WTC11 (cell line): ENCODE data around the gene STAT1. TPM values are rescaled to one million over a fixed set of nuclear protein-coding genes. Genes with fewer than 3 reads are reported as not detected.

Experiments used
- ATAC-seq: fragments of 200-7000 bp; cut with Tn5 transposase; 2 replicates; pipeline ENCODE4 v1.10.0; 2021; ENCODE audit warnings: mild to moderate bottlenecking, moderate library complexity
- CTCF ChIA-PET: fragments of 300-600 bp; sonication (Branson Sonifier 250); formaldehyde crosslinking; loops from one replicate; lab custom pipeline; 2021; ENCODE audit warnings: antibody characterized with exemption; lab: Charles Lee
- POLR2A ChIA-PET: fragments of 350-600 bp; sonication (Branson Sonifier 250); formaldehyde crosslinking; loops from one replicate; lab custom pipeline; 2021; ENCODE audit warnings: antibody characterized with exemption; lab: Charles Lee
- DNase-seq: peaks from one replicate; pipeline ENCODE4 v3.0.0; 2021; ENCODE audit warnings: low spot score
- H3K27ac Mint-ChIP-seq: 2 replicates; pipeline ENCODE4 v1.8.0; 2021; ENCODE audit warnings: mixed read lengths
- H3K27me3 Mint-ChIP-seq: 2 replicates; pipeline ENCODE4 v1.8.0; 2021; ENCODE audit warnings: low read depth, mild to moderate bottlenecking, moderate library complexity, mixed read lengths
- H3K36me3 Mint-ChIP-seq: 2 replicates; pipeline ENCODE4 v1.8.0; 2021; ENCODE audit warnings: mixed read lengths
- H3K4me1 Mint-ChIP-seq: 2 replicates; pipeline ENCODE4 v1.8.0; 2022; ENCODE audit warnings: mixed read lengths
- H3K4me3 Mint-ChIP-seq: 2 replicates; pipeline ENCODE4 v1.8.0; 2021; ENCODE audit warnings: mild to moderate bottlenecking, moderate library complexity, mixed read lengths
- H3K9me3 Mint-ChIP-seq: 2 replicates; pipeline ENCODE4 v1.8.0; 2021; ENCODE audit warnings: mixed read lengths
- ATF1 ChIP-seq: sonication (generic); formaldehyde crosslinking; IDR thresholded peaks from 2 replicates; pipeline ENCODE4 v1.8.1; 2023; ENCODE audit warnings: mild to moderate bottlenecking, moderate library complexity, missing genetic modification reagents
- CREB1 ChIP-seq: sonication (generic); formaldehyde crosslinking; IDR thresholded peaks from 2 replicates; pipeline ENCODE4 v1.8.0; 2023; ENCODE audit warnings: mild to moderate bottlenecking, missing genetic modification reagents
- ESRRA ChIP-seq: sonication (generic); formaldehyde crosslinking; IDR thresholded peaks from 2 replicates; pipeline ENCODE4 v1.8.1; 2022; ENCODE audit warnings: mild to moderate bottlenecking, missing genetic modification reagents, borderline replicate concordance
- GABPB1 ChIP-seq: sonication (generic); formaldehyde crosslinking; IDR thresholded peaks from 2 replicates; pipeline ENCODE4 v1.8.1; 2023; ENCODE audit warnings: mild to moderate bottlenecking, missing genetic modification reagents
- GTF2I ChIP-seq: fragments of 250-450 bp; sonication (Bioruptor Pico); conservative IDR thresholded peaks from 2 replicates; pipeline ENCODE4 v1.4.0; 2021; ENCODE audit warnings: mild to moderate bottlenecking
- KAT7 ChIP-seq: sonication (generic); formaldehyde crosslinking; IDR thresholded peaks from 2 replicates; pipeline ENCODE4 v1.8.1; 2023; ENCODE audit warnings: missing genetic modification reagents, mild to moderate bottlenecking, borderline replicate concordance
- MXD4 ChIP-seq: fragments of 250-450 bp; sonication (Bioruptor Pico); IDR thresholded peaks from 2 replicates; pipeline ENCODE4 v1.8.0; 2021; ENCODE audit warnings: mild to moderate bottlenecking, moderate library complexity, borderline replicate concordance
- MYBL2 ChIP-seq: sonication (generic); formaldehyde crosslinking; IDR thresholded peaks from 2 replicates; pipeline ENCODE4 v1.8.1; 2023; ENCODE audit warnings: mild to moderate bottlenecking, moderate library complexity, missing genetic modification reagents
- TEAD1 ChIP-seq: sonication (generic); formaldehyde crosslinking; IDR thresholded peaks from 2 replicates; pipeline ENCODE4 v1.8.0; 2022; ENCODE audit warnings: mild to moderate bottlenecking, missing genetic modification reagents
- ZNF219 ChIP-seq: sonication (generic); formaldehyde crosslinking; IDR thresholded peaks from 2 replicates; pipeline ENCODE4 v1.8.0; 2023; ENCODE audit warnings: missing genetic modification reagents, mild to moderate bottlenecking, borderline replicate concordance
- ZNF263 ChIP-seq: sonication (generic); formaldehyde crosslinking; IDR thresholded peaks from 2 replicates; pipeline ENCODE4 v1.8.1; 2022; ENCODE audit warnings: low read depth, mild to moderate bottlenecking, moderate library complexity, missing genetic modification reagents
- total RNA-seq: library from RNA; stranded (reverse); gene quantifications from 3 replicates; pipeline ENCODE4 v1.2.3, GENCODE V29; 2021
- TF ChIP-seq, protein P1 (sequence below): sonication (generic); formaldehyde crosslinking; IDR thresholded peaks from 2 replicates; pipeline ENCODE4 v1.8.1; 2022; ENCODE audit warnings: mild to moderate bottlenecking, moderate library complexity, missing genetic modification reagents
- TF ChIP-seq, protein P2 (sequence below): sonication (generic); formaldehyde crosslinking; IDR thresholded peaks from 2 replicates; pipeline ENCODE4 v1.8.1; 2023; ENCODE audit warnings: mild to moderate bottlenecking, missing genetic modification reagents
- TF ChIP-seq, protein P3 (sequence below): sonication (generic); formaldehyde crosslinking; IDR thresholded peaks from 2 replicates; pipeline ENCODE4 v1.8.1; 2023; ENCODE audit warnings: mild to moderate bottlenecking, missing genetic modification reagents, moderate library complexity
- TF ChIP-seq, protein P4 (sequence below): fragments of 250-450 bp; sonication (Bioruptor Pico); IDR thresholded peaks from 2 replicates; pipeline ENCODE4 v1.9.0; 2021; ENCODE audit warnings: mild to moderate bottlenecking
- TF ChIP-seq, protein P5 (sequence below): sonication (generic); formaldehyde crosslinking; conservative IDR thresholded peaks from 2 replicates; pipeline ENCODE4 v1.8.1; 2023; ENCODE audit warnings: mild to moderate bottlenecking, low read depth, missing genetic modification reagents, moderate library complexity
- TF ChIP-seq, protein P6 (sequence below): sonication (generic); formaldehyde crosslinking; IDR thresholded peaks from 2 replicates; pipeline ENCODE4 v1.8.1; 2023; ENCODE audit warnings: mild to moderate bottlenecking, missing genetic modification reagents, borderline replicate concordance
- TF ChIP-seq, protein P7 (sequence below): sonication (generic); formaldehyde crosslinking; IDR thresholded peaks from 2 replicates; pipeline ENCODE4 v1.8.1; 2023; ENCODE audit warnings: mild to moderate bottlenecking, moderate library complexity, missing genetic modification reagents

STAT1 gene
- total RNA-seq, 1 experiment from 2014 or later = 36.1 TPM

DNA sequence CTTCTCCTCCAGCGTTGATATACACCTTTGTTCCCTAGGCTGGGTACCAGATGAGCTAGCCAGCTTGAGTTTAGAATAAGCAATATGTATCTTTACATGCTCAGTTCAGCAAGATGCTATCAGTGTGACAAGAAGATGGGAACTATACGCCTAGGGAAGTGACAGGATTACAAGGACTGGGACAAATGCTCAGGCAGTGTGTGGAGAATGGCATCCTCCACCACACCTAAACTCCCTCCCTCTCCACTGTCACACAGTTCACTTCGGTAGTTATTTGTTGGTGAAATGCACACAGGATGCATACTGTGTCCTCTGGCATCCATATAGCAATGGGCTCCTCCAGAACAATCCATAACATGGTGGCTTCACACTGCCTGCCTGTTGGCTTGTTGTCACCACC lies 7.7 kb downstream of the STAT1 start:
- CTCF ChIA-PET = no interaction called here
- Mint-ChIP-seq H3K4me1 (no peaks in the 10 kb centered on the region), H3K36me3 (peaks cover 67% of the 10 kb centered on the region), H3K9me3 (no peaks in the 10 kb centered on the region), H3K27ac (no peak overlapping the region), H3K4me3 (no peak overlapping the region), H3K27me3 (no peaks in the 10 kb centered on the region)
- POLR2A ChIA-PET = no interaction called here
- TF ChIP-seq, protein P1, sequence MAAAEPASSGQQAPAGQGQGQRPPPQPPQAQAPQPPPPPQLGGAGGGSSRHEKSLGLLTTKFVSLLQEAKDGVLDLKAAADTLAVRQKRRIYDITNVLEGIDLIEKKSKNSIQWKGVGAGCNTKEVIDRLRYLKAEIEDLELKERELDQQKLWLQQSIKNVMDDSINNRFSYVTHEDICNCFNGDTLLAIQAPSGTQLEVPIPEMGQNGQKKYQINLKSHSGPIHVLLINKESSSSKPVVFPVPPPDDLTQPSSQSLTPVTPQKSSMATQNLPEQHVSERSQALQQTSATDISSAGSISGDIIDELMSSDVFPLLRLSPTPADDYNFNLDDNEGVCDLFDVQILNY = no peak
- TF ChIP-seq, protein P2, sequence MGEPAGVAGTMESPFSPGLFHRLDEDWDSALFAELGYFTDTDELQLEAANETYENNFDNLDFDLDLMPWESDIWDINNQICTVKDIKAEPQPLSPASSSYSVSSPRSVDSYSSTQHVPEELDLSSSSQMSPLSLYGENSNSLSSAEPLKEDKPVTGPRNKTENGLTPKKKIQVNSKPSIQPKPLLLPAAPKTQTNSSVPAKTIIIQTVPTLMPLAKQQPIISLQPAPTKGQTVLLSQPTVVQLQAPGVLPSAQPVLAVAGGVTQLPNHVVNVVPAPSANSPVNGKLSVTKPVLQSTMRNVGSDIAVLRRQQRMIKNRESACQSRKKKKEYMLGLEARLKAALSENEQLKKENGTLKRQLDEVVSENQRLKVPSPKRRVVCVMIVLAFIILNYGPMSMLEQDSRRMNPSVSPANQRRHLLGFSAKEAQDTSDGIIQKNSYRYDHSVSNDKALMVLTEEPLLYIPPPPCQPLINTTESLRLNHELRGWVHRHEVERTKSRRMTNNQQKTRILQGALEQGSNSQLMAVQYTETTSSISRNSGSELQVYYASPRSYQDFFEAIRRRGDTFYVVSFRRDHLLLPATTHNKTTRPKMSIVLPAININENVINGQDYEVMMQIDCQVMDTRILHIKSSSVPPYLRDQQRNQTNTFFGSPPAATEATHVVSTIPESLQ (CRISPR knock-in tag) = no peak
- TF ChIP-seq GABPB1 (no peak), ATF1 (no peak), GTF2I (no peak)
- TF ChIP-seq, protein P3, sequence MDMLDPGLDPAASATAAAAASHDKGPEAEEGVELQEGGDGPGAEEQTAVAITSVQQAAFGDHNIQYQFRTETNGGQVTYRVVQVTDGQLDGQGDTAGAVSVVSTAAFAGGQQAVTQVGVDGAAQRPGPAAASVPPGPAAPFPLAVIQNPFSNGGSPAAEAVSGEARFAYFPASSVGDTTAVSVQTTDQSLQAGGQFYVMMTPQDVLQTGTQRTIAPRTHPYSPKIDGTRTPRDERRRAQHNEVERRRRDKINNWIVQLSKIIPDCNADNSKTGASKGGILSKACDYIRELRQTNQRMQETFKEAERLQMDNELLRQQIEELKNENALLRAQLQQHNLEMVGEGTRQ (CRISPR knock-in tag) = no peak
- TF ChIP-seq, protein P4, sequence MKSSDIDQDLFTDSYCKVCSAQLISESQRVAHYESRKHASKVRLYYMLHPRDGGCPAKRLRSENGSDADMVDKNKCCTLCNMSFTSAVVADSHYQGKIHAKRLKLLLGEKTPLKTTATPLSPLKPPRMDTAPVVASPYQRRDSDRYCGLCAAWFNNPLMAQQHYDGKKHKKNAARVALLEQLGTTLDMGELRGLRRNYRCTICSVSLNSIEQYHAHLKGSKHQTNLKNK (CRISPR knock-in tag) = no peak
- TF ChIP-seq, protein P5, sequence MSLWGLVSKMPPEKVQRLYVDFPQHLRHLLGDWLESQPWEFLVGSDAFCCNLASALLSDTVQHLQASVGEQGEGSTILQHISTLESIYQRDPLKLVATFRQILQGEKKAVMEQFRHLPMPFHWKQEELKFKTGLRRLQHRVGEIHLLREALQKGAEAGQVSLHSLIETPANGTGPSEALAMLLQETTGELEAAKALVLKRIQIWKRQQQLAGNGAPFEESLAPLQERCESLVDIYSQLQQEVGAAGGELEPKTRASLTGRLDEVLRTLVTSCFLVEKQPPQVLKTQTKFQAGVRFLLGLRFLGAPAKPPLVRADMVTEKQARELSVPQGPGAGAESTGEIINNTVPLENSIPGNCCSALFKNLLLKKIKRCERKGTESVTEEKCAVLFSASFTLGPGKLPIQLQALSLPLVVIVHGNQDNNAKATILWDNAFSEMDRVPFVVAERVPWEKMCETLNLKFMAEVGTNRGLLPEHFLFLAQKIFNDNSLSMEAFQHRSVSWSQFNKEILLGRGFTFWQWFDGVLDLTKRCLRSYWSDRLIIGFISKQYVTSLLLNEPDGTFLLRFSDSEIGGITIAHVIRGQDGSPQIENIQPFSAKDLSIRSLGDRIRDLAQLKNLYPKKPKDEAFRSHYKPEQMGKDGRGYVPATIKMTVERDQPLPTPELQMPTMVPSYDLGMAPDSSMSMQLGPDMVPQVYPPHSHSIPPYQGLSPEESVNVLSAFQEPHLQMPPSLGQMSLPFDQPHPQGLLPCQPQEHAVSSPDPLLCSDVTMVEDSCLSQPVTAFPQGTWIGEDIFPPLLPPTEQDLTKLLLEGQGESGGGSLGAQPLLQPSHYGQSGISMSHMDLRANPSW (CRISPR knock-in tag) = no peak
- ATAC-seq = no peak
- no peak for DNase-seq

DNA sequence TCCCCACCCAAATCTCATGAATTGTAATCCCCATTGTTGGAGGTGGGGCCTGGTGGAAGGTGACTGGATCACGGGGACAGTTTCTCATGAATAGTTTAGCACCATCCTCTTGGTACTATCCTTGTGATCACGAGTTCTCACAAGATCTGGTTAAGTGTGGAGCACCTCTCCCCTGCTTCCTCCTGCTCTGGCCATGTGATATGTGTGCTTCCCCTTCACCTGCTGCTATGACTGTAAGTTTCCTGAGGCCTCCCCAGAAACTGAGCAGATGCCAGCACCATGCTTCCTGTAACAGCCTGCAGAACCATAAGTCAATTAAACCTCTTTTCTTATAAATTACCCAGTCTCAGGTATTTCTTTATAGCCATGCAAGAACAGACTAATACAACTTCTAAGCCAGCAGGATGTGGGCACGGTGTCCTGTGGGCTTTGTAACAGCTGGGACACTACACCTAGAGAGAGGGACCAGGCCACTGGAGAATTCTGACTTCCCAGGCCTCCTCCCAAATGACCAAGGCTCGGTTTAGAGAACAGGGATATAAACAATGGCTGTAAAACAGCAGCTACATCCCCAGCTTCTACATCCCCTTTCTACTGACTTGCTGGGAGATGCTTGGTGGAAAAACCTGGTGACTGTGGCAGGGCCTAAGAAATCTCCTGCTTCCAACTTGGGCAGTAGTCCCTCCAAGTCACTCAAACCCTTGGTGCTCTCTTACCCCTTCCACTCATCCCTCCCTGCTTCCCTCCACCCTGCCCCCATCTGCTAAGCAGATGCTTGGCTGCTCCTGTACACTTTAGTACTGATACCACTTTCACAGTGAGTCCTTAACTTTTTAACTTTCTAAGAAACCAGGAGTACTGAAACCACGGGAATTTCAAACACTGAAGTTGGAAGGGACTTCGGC lies 10.3 kb downstream of the STAT1 start:
- Mint-ChIP-seq H3K4me1 (no peaks in the 10 kb centered on the region), H3K27ac (no peak overlapping the region), H3K4me3 (no peak overlapping the region), H3K9me3 (no peaks in the 10 kb centered on the region), H3K36me3 (peaks cover 79% of the 10 kb centered on the region), H3K27me3 (no peaks in the 10 kb centered on the region)
- no peak for DNase-seq
- CTCF ChIA-PET = no interaction called here
- POLR2A ChIA-PET = no interaction called here
- no peak for ATAC-seq
- TF ChIP-seq CREB1 (CRISPR knock-in tag) = no peak
- no peak for TF ChIP-seq MXD4 (CRISPR knock-in tag)
- no peak for TF ChIP-seq ESRRA (CRISPR knock-in tag)
- TF ChIP-seq, protein P5 (CRISPR knock-in tag) = no peak
- no peak for TF ChIP-seq ZNF219 (CRISPR knock-in tag)
- no peak for TF ChIP-seq MYBL2 (CRISPR knock-in tag)
- no peak for TF ChIP-seq ZNF263
- no peak for TF ChIP-seq TEAD1 (CRISPR knock-in tag)
- TF ChIP-seq KAT7 (CRISPR knock-in tag) = no peak
- TF ChIP-seq, protein P6, sequence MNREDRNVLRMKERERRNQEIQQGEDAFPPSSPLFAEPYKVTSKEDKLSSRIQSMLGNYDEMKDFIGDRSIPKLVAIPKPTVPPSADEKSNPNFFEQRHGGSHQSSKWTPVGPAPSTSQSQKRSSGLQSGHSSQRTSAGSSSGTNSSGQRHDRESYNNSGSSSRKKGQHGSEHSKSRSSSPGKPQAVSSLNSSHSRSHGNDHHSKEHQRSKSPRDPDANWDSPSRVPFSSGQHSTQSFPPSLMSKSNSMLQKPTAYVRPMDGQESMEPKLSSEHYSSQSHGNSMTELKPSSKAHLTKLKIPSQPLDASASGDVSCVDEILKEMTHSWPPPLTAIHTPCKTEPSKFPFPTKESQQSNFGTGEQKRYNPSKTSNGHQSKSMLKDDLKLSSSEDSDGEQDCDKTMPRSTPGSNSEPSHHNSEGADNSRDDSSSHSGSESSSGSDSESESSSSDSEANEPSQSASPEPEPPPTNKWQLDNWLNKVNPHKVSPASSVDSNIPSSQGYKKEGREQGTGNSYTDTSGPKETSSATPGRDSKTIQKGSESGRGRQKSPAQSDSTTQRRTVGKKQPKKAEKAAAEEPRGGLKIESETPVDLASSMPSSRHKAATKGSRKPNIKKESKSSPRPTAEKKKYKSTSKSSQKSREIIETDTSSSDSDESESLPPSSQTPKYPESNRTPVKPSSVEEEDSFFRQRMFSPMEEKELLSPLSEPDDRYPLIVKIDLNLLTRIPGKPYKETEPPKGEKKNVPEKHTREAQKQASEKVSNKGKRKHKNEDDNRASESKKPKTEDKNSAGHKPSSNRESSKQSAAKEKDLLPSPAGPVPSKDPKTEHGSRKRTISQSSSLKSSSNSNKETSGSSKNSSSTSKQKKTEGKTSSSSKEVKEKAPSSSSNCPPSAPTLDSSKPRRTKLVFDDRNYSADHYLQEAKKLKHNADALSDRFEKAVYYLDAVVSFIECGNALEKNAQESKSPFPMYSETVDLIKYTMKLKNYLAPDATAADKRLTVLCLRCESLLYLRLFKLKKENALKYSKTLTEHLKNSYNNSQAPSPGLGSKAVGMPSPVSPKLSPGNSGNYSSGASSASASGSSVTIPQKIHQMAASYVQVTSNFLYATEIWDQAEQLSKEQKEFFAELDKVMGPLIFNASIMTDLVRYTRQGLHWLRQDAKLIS (CRISPR knock-in tag) = no peak
- TF ChIP-seq, protein P7, sequence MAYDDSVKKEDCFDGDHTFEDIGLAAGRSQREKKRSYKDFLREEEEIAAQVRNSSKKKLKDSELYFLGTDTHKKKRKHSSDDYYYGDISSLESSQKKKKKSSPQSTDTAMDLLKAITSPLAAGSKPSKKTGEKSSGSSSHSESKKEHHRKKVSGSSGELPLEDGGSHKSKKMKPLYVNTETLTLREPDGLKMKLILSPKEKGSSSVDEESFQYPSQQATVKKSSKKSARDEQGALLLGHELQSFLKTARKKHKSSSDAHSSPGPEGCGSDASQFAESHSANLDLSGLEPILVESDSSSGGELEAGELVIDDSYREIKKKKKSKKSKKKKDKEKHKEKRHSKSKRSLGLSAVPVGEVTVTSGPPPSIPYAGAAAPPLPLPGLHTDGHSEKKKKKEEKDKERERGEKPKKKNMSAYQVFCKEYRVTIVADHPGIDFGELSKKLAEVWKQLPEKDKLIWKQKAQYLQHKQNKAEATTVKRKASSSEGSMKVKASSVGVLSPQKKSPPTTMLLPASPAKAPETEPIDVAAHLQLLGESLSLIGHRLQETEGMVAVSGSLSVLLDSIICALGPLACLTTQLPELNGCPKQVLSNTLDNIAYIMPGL = no peak
